Measurements from ENCODE around the gene ILDR1.
"Not testable (repeated sequence)": the region's sequence is repeated elsewhere in the genome, so short reads cannot be mapped to it uniquely, and the experiment has no call there.

ILDR1 gene

DNA sequence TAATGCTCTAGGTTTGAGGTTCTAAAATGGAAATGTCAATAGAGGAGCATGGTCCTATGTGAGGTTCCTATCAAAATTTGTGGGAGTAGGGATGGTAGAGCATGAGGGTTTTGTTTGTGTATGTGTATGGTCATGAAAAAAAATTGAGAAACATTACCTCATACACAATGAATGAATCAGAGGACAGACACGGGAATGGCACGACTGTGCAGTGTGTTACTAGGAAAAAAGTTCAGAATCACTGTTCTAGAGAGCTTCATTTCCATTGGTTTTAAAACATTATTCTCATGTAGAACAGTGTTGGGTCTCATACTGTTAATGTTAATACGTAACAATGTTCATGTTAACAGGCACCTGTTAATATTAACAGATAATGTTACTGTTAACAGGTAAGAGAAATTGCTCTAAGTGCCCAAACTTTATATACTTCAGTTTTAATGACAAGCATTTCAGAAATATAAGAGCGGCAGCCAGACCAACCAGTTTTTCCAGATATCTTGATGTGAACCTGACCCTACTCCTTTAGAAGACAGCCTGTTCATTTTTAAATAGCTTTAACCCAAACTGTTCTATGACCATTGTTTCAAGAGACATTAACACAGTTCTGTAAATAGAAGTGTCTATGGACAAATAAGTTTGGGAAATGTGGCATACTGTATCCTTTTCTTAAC is 79.8 kb downstream of the ILDR1 start:
- DNase-seq, result no peak

- no peak for DNase-seq
These were observed 80.5 kb downstream of the ILDR1 start for GRCh38 chr3:121941592-121941991.

- not testable (repeated sequence) for DNase-seq
These were observed 83.7 kb downstream of the ILDR1 start for GRCh38 chr3:121938141-121938855.
